ENCODE data around the gene DYRK2.

GRCh38 chr12:67681105-67681778, 32.7 kb downstream of the DYRK2 start:
- TF ChIP-seq CTCF (IDR thresholded peaks at IDR 0.05; ENCODE audit: insufficient read depth, low read length, poor library complexity, severe bottlenecking) = no peak
- no peak for TF ChIP-seq EZH2phosphoT487 (conservative IDR thresholded peaks at IDR 0.05; ENCODE audit: low read length)

Measured in SU-DHL-6 (cell line).